ENCODE results near the gene HOMER2.

HOMER2 gene

GRCh38 chr15:82875411-82876003 is 77.0 kb downstream of the HOMER2 start:
- TF ChIP-seq GATA2 (IDR thresholded peaks at IDR 0.05; ENCODE audit: low read depth, low read length) (no peak), GATA3 (IDR thresholded peaks at IDR 0.05; ENCODE audit: low read depth, low read length) (no peak)

GRCh38 chr15:82874961-82875360 is 77.6 kb downstream of the HOMER2 start:
- TF ChIP-seq GATA2 (IDR thresholded peaks at IDR 0.05; ENCODE audit: low read depth, low read length) (no peak), GATA3 (IDR thresholded peaks at IDR 0.05; ENCODE audit: low read depth, low read length) (no peak)

GRCh38 chr15:82874267-82874666 is 78.3 kb downstream of the HOMER2 start:
- TF ChIP-seq GATA2 (IDR thresholded peaks at IDR 0.05; ENCODE audit: low read depth, low read length) (no peak), GATA3 (IDR thresholded peaks at IDR 0.05; ENCODE audit: low read depth, low read length) (no peak)

- no peak for TF ChIP-seq GATA3 (IDR thresholded peaks at IDR 0.05; ENCODE audit: low read depth, low read length)
- no peak for TF ChIP-seq GATA2 (IDR thresholded peaks at IDR 0.05; ENCODE audit: low read depth, low read length)
These were observed 79.4 kb downstream of the HOMER2 start for GRCh38 chr15:82873000-82873680.

- no peak for TF ChIP-seq GATA3 (IDR thresholded peaks at IDR 0.05; ENCODE audit: low read depth, low read length)
- no peak for TF ChIP-seq GATA2 (IDR thresholded peaks at IDR 0.05; ENCODE audit: low read depth, low read length)
These were observed 80.6 kb downstream of the HOMER2 start for GRCh38 chr15:82871832-82872484.

GRCh38 chr15:82871358-82871757 is 81.2 kb downstream of the HOMER2 start:
- TF ChIP-seq GATA3 (IDR thresholded peaks at IDR 0.05; ENCODE audit: low read depth, low read length) (no peak), GATA2 (IDR thresholded peaks at IDR 0.05; ENCODE audit: low read depth, low read length) (no peak)

- TF ChIP-seq GATA2 (IDR thresholded peaks at IDR 0.05; ENCODE audit: low read depth, low read length) (no peak), GATA3 (IDR thresholded peaks at IDR 0.05; ENCODE audit: low read depth, low read length) (no peak)
These were observed 81.7 kb downstream of the HOMER2 start for GRCh38 chr15:82870727-82871320.

GRCh38 chr15:82864967-82865366 is 87.6 kb downstream of the HOMER2 start:
- TF ChIP-seq GATA2 (IDR thresholded peaks at IDR 0.05; ENCODE audit: low read depth, low read length): no peak
- no peak for TF ChIP-seq GATA3 (IDR thresholded peaks at IDR 0.05; ENCODE audit: low read depth, low read length)

- TF ChIP-seq GATA3 (IDR thresholded peaks at IDR 0.05; ENCODE audit: low read depth, low read length) (no peak), GATA2 (IDR thresholded peaks at IDR 0.05; ENCODE audit: low read depth, low read length) (no peak)
These were observed 89.6 kb downstream of the HOMER2 start for GRCh38 chr15:82862886-82863285.

GRCh38 chr15:82858932-82859331 is 93.6 kb downstream of the HOMER2 start:
- TF ChIP-seq GATA2 (IDR thresholded peaks at IDR 0.05; ENCODE audit: low read depth, low read length): no peak
- TF ChIP-seq GATA3 (IDR thresholded peaks at IDR 0.05; ENCODE audit: low read depth, low read length): no peak

GRCh38 chr15:82856397-82857170 is 95.9 kb downstream of the HOMER2 start:
- no peak for TF ChIP-seq GATA3 (IDR thresholded peaks at IDR 0.05; ENCODE audit: low read depth, low read length)
- TF ChIP-seq GATA2 (IDR thresholded peaks at IDR 0.05; ENCODE audit: low read depth, low read length): no peak

- TF ChIP-seq GATA3 (IDR thresholded peaks at IDR 0.05; ENCODE audit: low read depth, low read length) (no peak), GATA2 (IDR thresholded peaks at IDR 0.05; ENCODE audit: low read depth, low read length) (no peak)
These were observed 97.0 kb downstream of the HOMER2 start for GRCh38 chr15:82855286-82856100.

- no peak for TF ChIP-seq GATA2 (IDR thresholded peaks at IDR 0.05; ENCODE audit: low read depth, low read length)
- no peak for TF ChIP-seq GATA3 (IDR thresholded peaks at IDR 0.05; ENCODE audit: low read depth, low read length)
These were observed 98.0 kb downstream of the HOMER2 start for GRCh38 chr15:82854554-82854953.
